Thyroid gland (tissue), 4 donors: ENCODE results near the gene FUT3. TPM values are rescaled to one million over a fixed set of nuclear protein-coding genes. Genes with fewer than 3 reads are reported as not detected.
"Not testable (repeated sequence)": the region's sequence is repeated elsewhere in the genome, so short reads cannot be mapped to it uniquely, and the experiment has no call there.

ENCODE experiments used
- DNase-seq, 2 donors: peaks; one replicate each; pipeline ENCODE4 v3.0.0-alpha.2; 2019
- H3K27ac ChIP-seq, 3 donors: fragments of 200-600 bp; sonication (generic); 1 replicate in 2 of 3; 2 replicates in 1 of 3; pipeline ENCODE4 v1.5.1; 2016 to 2019; ENCODE audit warnings: mild to moderate bottlenecking in 1 of 3, moderate library complexity in 1 of 3
- H3K27me3 ChIP-seq: fragments of 200-600 bp; sonication (generic); one replicate; pipeline ENCODE4 v1.5.1; 2019
- H3K36me3 ChIP-seq, 2 donors: fragments of 200-600 bp; sonication (generic); one replicate each; pipeline ENCODE4 v1.5.1; 2016 to 2019
- H3K4me1 ChIP-seq, 2 donors: fragments of 200-600 bp; sonication (generic); one replicate each; pipeline ENCODE4 v1.5.1; 2017 to 2019
- H3K4me3 ChIP-seq, 3 donors: fragments of 200-600 bp; sonication (generic); replicated peaks in 1 of 3; 1 replicate in 2 of 3; 2 replicates in 1 of 3; pipeline ENCODE4 v1.5.1; 2016; ENCODE audit warnings: mild to moderate bottlenecking in 1 of 3
- H3K9me3 ChIP-seq: fragments of 200-600 bp; sonication (generic); one replicate; pipeline ENCODE4 v1.5.1; 2017
- POLR2A ChIP-seq, 2 donors: fragments of 450-650 bp; IDR thresholded peaks; one replicate each; pipeline ENCODE4 v1.6.1; 2017; ENCODE audit warnings: antibody characterized with exemption in 2 of 2, mild to moderate bottlenecking in 2 of 2, moderate library complexity in 1 of 2
- WGBS, 2 donors: methylation state at CpG; one replicate each; pipeline ENCODE4 v1.1.5; 2017; 5-methylcytosine and 5-hydroxymethylcytosine counted together
- intact Hi-C: fragments of 100-400 bp; cut with DNase I; formaldehyde crosslinking; loops from one replicate; pipeline ENCODE4 v1.15.1; 2023
- total RNA-seq, 4 donors: library from RNA; depleted of rRNA; stranded (reverse); fragments of >200 nt; gene quantifications; one replicate each; pipeline ENCODE4 v1.2.3, GENCODE V29; 2016
- TF ChIP-seq, protein P1 (sequence below), 6 experiments: fragments of 200-600 bp in 3 of 6; fragments of 450-650 bp in 3 of 6; sonication (generic) in 3 of 6; IDR thresholded peaks; one replicate each; pipeline ENCODE4 v1.5.1; 2016 to 2019; ENCODE audit warnings: antibody characterized with exemption in 6 of 6, mild to moderate bottlenecking in 2 of 6, inconsistent platforms in 1 of 6, moderate library complexity in 1 of 6

The FUT3 gene
- total RNA-seq, 4 donors from 2014 or later: 0.13 TPM; not detected in 3

DNA sequence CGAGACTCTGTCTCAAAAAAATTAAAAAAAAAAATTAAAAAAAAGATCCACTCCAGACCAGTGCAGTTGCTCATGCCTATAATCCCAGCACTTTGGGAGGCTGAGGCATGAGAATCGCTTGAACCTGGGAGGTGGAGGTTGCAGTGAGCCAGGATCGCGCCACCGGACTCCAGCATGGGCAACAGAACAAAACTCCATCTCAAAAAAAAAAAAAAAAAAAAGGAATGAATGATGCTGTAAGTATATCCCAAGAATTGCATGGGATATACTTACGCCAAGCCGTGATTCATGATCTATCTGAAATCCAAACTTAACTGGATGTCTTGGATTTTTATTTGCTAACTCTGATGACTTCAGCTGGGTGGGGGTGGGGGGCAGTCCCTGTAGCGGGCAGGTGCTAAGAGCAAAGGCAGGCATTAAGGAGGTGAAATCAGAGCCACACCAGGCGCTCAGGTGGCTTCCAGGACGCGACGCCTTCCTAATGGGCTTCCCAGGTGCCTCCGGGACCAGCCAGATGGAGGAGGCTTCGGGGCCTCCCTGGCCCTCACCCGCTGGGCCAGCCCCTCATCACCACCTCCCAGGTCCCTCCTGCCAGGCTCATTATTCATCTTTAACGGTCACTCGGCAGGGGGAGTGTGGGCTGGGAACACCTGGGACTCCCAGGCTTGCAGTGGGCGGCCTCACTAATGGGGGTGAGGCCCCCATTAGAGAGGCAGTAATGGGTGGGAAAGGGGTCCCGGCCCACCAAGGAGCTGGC lies 30.5 kb upstream of the FUT3 start:
- Histone ChIP-seq H3K36me3 (no peaks in the 10 kb centered on the region), H3K27ac (peak overlapping the region in 1 of 3 donors; percentile 53), H3K27me3 (no peaks in the 10 kb centered on the region), H3K4me3 (no peak overlapping the region), H3K9me3 (no peaks in the 10 kb centered on the region), H3K4me1 (peaks cover 9 to 27% of the 10 kb centered on the region in 2 donors)
- 56 to 73% methylated on average over 14 to 19 of the region's 19 CpGs for WGBS, 2 donors
- intact Hi-C loops: no loop called here
- DNase-seq: no peak
- TF ChIP-seq, protein P1, sequence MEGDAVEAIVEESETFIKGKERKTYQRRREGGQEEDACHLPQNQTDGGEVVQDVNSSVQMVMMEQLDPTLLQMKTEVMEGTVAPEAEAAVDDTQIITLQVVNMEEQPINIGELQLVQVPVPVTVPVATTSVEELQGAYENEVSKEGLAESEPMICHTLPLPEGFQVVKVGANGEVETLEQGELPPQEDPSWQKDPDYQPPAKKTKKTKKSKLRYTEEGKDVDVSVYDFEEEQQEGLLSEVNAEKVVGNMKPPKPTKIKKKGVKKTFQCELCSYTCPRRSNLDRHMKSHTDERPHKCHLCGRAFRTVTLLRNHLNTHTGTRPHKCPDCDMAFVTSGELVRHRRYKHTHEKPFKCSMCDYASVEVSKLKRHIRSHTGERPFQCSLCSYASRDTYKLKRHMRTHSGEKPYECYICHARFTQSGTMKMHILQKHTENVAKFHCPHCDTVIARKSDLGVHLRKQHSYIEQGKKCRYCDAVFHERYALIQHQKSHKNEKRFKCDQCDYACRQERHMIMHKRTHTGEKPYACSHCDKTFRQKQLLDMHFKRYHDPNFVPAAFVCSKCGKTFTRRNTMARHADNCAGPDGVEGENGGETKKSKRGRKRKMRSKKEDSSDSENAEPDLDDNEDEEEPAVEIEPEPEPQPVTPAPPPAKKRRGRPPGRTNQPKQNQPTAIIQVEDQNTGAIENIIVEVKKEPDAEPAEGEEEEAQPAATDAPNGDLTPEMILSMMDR (IDR thresholded peaks at IDR 0.05): no peak
- TF ChIP-seq POLR2A (IDR thresholded peaks at IDR 0.05): no peak

DNA sequence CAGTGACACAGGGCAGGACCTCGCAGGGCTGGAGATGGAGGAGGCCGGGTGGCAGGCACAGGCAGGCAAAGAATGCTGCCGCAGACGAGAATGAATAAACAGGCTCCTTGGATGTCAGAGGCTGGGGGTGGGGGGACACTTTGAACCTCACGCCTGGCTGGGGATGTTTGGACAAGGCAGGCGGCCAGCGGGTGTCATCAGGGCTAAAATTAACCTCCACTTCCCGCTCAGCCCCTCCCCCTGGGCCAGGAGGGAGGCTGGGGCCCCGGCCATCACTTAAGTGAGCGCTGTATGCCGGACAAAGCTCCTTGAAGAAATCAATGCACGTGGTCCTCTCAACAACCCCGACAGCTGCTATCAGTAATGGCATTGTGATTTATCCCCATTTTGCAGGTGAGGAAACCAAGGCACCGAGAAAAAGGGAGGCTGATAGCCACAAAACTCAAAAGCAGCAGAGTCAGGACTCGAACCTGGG lies 29.4 kb upstream of the FUT3 start:
- WGBS, 2 donors: 13 to 15% methylated on average over 11 to 14 of the region's 15 CpGs
- Histone ChIP-seq H3K27me3 (no peaks in the 10 kb centered on the region), H3K9me3 (no peaks in the 10 kb centered on the region), H3K4me1 (peaks cover 9 to 27% of the 10 kb centered on the region in 2 donors), H3K27ac (peak overlapping the region in 1 of 3 donors; percentile 53), H3K36me3 (no peaks in the 10 kb centered on the region), H3K4me3 (no peak overlapping the region)
- TF ChIP-seq, protein P1 (IDR thresholded peaks at IDR 0.05): no peak
- TF ChIP-seq POLR2A (IDR thresholded peaks at IDR 0.05): no peak
- intact Hi-C loops: no loop called here
- peak; percentile 80 to 85 for DNase-seq

DNA sequence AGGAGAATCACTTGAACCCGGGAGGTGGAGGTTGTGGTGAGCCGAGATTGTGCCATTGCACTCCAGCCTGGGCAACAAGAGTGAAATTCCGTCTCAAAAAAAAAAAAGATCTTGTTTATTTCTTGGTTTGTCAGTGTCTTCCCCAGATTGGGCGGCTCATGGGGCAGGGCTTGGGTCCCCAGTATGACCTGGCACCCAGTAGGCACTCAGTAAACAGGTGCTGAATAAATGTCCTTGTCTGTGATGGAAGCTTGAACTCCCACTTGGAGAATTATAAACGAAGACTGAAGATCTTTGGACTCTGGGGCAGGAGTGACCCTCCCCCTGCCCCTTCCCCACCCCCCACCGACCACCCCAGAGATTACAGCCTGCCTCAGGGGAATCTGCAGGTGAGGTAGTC lies 28.9 kb upstream of the FUT3 start:
- Histone ChIP-seq H3K36me3 (no peaks in the 10 kb centered on the region), H3K9me3 (no peaks in the 10 kb centered on the region), H3K27me3 (no peaks in the 10 kb centered on the region), H3K27ac (peak overlapping the region in 1 of 3 donors; percentile 51), H3K4me3 (no peak overlapping the region), H3K4me1 (peaks cover 9 to 27% of the 10 kb centered on the region in 2 donors)
- WGBS, 2 donors: 31 to 39% methylated on average over 6 of the region's 6 CpGs
- intact Hi-C loops: no loop called here
- TF ChIP-seq, protein P1 (IDR thresholded peaks at IDR 0.05): no peak
- no peak for TF ChIP-seq POLR2A (IDR thresholded peaks at IDR 0.05)
- no peak for DNase-seq

DNA sequence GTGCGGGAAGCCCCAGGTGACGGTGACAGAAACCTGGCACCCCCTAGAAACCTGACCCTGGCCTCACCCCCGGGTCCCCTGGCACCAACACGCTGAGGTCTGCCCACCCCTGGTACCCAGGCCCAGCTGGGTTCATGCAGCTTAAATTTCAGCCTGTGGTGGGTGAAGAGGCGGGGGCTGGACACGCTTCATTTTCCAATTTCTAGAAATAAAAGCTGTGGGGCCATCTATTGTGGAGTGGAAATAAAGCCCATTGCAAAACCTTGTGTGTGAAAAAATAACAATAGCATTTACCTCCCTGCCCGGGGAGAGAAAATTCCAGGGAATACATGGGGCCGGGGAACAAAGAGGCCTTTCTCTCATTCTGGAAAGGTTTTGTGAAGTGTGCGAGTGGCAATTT lies 26.6 kb upstream of the FUT3 start:
- no peak for TF ChIP-seq POLR2A (IDR thresholded peaks at IDR 0.05)
- H3K27me3 ChIP-seq: no peaks in the 10 kb centered on the region
- 78 to 84% methylated on average over 9 of the region's 9 CpGs for WGBS, 2 donors
- H3K4me1 ChIP-seq: peaks cover 9 to 27% of the 10 kb centered on the region in 2 donors
- H3K4me3 ChIP-seq: no peak overlapping the region
- H3K9me3 ChIP-seq: no peaks in the 10 kb centered on the region
- intact Hi-C loops: no loop called here
- no peak overlapping the region for H3K27ac ChIP-seq
- H3K36me3 ChIP-seq: no peaks in the 10 kb centered on the region
- DNase-seq: no peak

DNA sequence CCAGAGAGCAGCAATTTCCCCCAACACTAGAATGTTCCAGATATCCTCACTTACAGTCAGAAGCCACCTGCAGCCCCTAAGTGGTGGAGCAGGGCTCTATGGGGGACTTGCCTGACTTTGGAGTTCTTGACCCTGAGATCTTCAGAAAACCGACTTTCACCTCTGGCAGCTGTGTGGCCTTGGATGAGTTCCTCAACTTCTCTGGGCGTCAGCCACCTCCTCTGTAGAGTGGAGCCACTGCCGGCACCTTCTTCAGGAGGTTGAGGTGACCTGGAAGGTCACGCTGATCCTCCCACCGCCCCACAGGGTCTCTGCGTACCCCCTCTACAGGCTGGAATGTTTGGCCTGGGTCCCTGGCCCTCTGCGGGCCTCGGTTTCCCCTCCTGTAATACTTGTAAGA lies 26.2 kb upstream of the FUT3 start:
- 82 to 93% methylated on average over 8 of the region's 8 CpGs for WGBS, 2 donors
- H3K9me3 ChIP-seq: no peaks in the 10 kb centered on the region
- no peaks in the 10 kb centered on the region for H3K27me3 ChIP-seq
- TF ChIP-seq, protein P1 (IDR thresholded peaks at IDR 0.05): no peak
- TF ChIP-seq POLR2A (IDR thresholded peaks at IDR 0.05): no peak
- H3K36me3 ChIP-seq: no peaks in the 10 kb centered on the region
- DNase-seq: no peak
- intact Hi-C loops: no loop called here
- no peak overlapping the region for H3K4me3 ChIP-seq
- no peak overlapping the region for H3K27ac ChIP-seq
- peaks cover 9 to 27% of the 10 kb centered on the region in 2 donors for H3K4me1 ChIP-seq

DNA sequence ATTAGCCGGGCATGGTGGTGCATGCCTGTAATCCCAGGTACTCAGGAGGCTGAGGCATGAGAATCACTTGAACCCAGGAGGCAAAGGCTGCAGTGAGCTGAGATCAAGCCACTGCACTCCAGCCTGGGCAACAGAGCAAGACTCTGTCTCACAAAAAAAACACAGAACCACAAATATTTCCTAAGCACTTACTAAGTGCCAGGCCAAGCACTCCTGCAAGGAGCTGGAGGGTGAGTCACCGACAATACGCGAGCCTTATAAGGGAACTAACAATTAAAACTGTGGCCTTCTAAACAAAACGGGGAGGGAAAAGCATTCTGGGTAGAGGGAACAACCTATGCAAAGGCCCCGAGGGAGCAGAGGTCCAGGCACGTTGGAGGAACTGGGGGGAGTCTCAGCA lies 23.2 kb upstream of the FUT3 start:
- DNase-seq, H3K9me3 ChIP-seq, H3K36me3 ChIP-seq, H3K27ac ChIP-seq, H3K27me3 ChIP-seq, H3K4me3 ChIP-seq, H3K4me1 ChIP-seq, intact Hi-C loops: not testable (repeated sequence)
- WGBS, 2 donors: 77 to 86% methylated on average over 7 of the region's 7 CpGs
